ENCODE data around the gene NEURL3. TPM values are rescaled to one million over a fixed set of nuclear protein-coding genes. Genes with fewer than 3 reads are reported as not detected.

NEURL3 gene
- total and polyA plus RNA-seq, 4 donors = 0.24 to 2.1 (median 0.72) TPM

DNA sequence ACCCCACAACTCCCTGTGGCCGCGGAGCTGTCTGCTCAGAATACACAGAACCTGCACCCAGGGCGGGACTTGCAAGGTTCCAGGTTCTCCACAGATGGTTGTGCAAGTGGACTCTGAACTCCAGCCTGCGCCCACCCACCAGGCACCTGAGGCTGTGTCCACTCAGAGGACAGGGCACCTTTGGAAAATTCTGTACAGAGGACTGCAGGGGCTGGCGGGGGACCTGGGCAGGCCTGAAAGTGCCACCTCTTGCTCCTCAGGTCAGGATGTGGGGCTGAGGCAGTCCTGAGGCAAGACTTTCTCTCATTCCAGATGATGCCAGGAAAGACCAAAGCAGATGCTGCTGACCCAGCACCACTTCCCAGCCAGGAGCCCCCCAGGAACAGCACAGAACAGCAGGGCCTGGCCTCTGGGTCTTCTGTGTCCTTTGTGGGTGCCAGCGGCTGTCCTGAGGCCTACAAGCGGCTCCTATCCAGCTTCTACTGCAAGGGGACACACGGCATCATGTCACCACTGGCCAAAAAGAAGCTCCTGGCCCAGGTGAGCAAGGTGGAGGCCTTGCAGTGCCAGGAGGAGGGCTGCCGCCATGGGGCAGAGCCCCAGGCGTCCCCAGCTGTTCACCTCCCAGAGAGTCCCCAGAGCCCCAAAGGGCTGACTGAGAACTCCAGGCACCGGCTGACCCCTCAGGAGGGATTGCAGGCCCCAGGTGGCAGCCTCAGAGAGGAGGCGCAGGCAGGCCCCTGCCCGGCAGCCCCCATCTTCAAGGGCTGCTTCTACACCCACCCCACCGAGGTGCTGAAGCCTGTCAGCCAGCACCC is 45.8 kb upstream of the NEURL3 start:
- H3K36me3 ChIP-seq (ENCODE audit: control insufficient read depth in 4 of 4, insufficient read depth in 4 of 4, low read length in 4 of 4) = peaks cover 0 to 59% (median 0%) of the 10 kb centered on the region in 4 donors
- no peak for DNase-seq
- 93 to 96% methylated on average over 14 of the region's 14 CpGs for WGBS, 2 donors
- H3K9me3 ChIP-seq (ENCODE audit: control insufficient read depth in 4 of 4, insufficient read depth in 3 of 4, low read length in 3 of 4) = peaks cover 0 to 2% (median 0%) of the 10 kb centered on the region in 4 donors
- H3K4me3 ChIP-seq = no peak overlapping the region
- TF ChIP-seq, protein P1, sequence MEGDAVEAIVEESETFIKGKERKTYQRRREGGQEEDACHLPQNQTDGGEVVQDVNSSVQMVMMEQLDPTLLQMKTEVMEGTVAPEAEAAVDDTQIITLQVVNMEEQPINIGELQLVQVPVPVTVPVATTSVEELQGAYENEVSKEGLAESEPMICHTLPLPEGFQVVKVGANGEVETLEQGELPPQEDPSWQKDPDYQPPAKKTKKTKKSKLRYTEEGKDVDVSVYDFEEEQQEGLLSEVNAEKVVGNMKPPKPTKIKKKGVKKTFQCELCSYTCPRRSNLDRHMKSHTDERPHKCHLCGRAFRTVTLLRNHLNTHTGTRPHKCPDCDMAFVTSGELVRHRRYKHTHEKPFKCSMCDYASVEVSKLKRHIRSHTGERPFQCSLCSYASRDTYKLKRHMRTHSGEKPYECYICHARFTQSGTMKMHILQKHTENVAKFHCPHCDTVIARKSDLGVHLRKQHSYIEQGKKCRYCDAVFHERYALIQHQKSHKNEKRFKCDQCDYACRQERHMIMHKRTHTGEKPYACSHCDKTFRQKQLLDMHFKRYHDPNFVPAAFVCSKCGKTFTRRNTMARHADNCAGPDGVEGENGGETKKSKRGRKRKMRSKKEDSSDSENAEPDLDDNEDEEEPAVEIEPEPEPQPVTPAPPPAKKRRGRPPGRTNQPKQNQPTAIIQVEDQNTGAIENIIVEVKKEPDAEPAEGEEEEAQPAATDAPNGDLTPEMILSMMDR (IDR thresholded peaks at IDR 0.05; ENCODE audit: control extremely low read depth, extremely low read depth) = no peak
- no peaks in the 10 kb centered on the region for H3K27me3 ChIP-seq (ENCODE audit: control insufficient read depth in 3 of 3, insufficient read depth in 3 of 3, low read length in 2 of 3)
- ATAC-seq (ENCODE audit: insufficient read depth, low FRiP score) = no peak
- no peak overlapping the region for H3K9ac ChIP-seq (ENCODE audit: insufficient read depth in 1 of 2, low read length in 2 of 2)
- peaks cover 0 to 14% (median 3%) of the 10 kb centered on the region in 5 donors for H3K4me1 ChIP-seq (ENCODE audit: control insufficient read depth in 5 of 5, insufficient read depth in 5 of 5, low read length in 5 of 5)
- no peak overlapping the region for H3K27ac ChIP-seq (ENCODE audit: low read depth in 1 of 2, low read length in 1 of 2)

DNA sequence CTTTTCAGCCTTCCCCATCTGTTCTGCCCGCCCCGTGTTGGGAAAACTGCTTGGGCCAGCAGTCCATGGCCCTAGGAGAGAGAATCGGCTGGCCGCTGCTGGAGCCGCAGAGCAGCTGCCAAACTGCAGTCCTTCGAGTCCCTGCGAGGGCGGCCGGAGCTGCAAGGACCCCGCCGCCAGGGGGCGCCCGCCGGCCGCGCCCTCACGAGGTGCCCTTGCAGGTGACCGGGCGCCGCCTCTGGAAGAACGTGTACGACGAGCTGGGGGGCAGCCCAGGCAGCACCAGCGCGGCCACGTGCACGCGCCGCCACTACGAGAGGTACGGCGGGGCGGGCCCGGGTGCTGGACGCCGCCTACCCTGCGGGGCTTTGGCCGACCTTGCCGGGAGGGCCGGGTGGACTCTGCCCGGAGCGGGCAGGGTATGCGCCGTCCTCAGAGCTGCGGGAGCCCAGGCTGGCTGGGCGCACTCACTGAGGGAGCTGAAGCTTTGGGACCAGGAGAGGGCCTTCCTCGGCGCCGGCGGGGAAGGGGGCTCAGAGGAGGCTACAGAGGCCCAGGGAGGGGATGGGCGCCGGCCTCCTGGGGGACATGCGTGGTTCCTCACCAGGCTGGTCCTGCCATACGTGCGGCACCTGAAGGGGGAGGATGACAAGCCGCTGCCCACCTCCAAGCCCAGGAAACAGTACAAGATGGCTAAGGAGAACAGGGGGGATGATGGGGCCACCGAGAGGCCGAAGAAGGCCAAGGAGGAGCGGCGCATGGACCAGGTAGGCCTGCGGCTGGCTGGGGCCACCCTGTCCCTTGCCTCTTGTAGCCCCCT is 45.0 kb upstream of the NEURL3 start:
- Histone ChIP-seq H3K4me1 (ENCODE audit: control insufficient read depth in 5 of 5, insufficient read depth in 5 of 5, low read length in 5 of 5) (peaks cover 0 to 14% (median 3%) of the 10 kb centered on the region in 5 donors), H3K9me3 (ENCODE audit: control insufficient read depth in 4 of 4, insufficient read depth in 3 of 4, low read length in 3 of 4) (peaks cover 0 to 2% (median 0%) of the 10 kb centered on the region in 4 donors), H3K27ac (ENCODE audit: low read depth in 1 of 2, low read length in 1 of 2) (no peak overlapping the region), H3K27me3 (ENCODE audit: control insufficient read depth in 3 of 3, insufficient read depth in 3 of 3, low read length in 2 of 3) (no peaks in the 10 kb centered on the region), H3K9ac (ENCODE audit: insufficient read depth in 1 of 2, low read length in 2 of 2) (no peak overlapping the region), H3K36me3 (ENCODE audit: control insufficient read depth in 4 of 4, insufficient read depth in 4 of 4, low read length in 4 of 4) (peaks cover 0 to 60% (median 0%) of the 10 kb centered on the region in 4 donors), H3K4me3 (no peak overlapping the region)
- no peak for DNase-seq
- ATAC-seq (ENCODE audit: insufficient read depth, low FRiP score) = no peak
- 80 to 88% methylated on average over 52 to 61 of the region's 61 CpGs for WGBS, 2 donors
- TF ChIP-seq, protein P1 (IDR thresholded peaks at IDR 0.05; ENCODE audit: control extremely low read depth, extremely low read depth) = no peak

DNA sequence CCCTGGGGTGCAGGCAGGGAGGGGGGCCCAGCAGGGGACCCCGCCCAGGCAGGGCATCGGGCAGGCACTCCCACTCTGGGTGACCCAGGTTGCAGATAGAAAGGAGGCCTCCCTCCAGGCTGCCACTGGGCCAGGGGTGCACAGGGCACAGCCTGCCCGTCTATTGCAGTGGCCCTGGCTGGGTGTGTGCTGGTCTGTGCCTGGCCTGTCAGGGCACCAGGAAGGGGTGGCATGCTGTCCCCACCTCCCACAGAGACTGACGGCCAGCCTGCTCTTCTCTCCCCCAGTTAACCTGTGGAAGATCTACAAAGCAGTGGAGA is 44.3 kb upstream of the NEURL3 start:
- no peak overlapping the region for H3K4me3 ChIP-seq
- H3K9ac ChIP-seq (ENCODE audit: insufficient read depth in 1 of 2, low read length in 2 of 2) = no peak overlapping the region
- no peaks in the 10 kb centered on the region for H3K27me3 ChIP-seq (ENCODE audit: control insufficient read depth in 3 of 3, insufficient read depth in 3 of 3, low read length in 2 of 3)
- peaks cover 0 to 60% (median 0%) of the 10 kb centered on the region in 4 donors for H3K36me3 ChIP-seq (ENCODE audit: control insufficient read depth in 4 of 4, insufficient read depth in 4 of 4, low read length in 4 of 4)
- peaks cover 0 to 14% (median 3%) of the 10 kb centered on the region in 5 donors for H3K4me1 ChIP-seq (ENCODE audit: control insufficient read depth in 5 of 5, insufficient read depth in 5 of 5, low read length in 5 of 5)
- DNase-seq (no peak), ATAC-seq (ENCODE audit: insufficient read depth, low FRiP score) (no peak)
- peaks cover 0 to 2% (median 0%) of the 10 kb centered on the region in 4 donors for H3K9me3 ChIP-seq (ENCODE audit: control insufficient read depth in 4 of 4, insufficient read depth in 3 of 4, low read length in 3 of 4)
- TF ChIP-seq, protein P1 (IDR thresholded peaks at IDR 0.05; ENCODE audit: control extremely low read depth, extremely low read depth) = no peak
- H3K27ac ChIP-seq (ENCODE audit: low read depth in 1 of 2, low read length in 1 of 2) = no peak overlapping the region
- 88 to 91% methylated on average over 3 to 4 of the region's 4 CpGs for WGBS, 2 donors

All from lung (tissue), 12 donors.